Choroid plexus epithelial cell (primary cell): Measurements from ENCODE around the gene STK17B.

Experiments
- DNase-seq: peaks from one replicate; pipeline ENCODE4 v3.0.0-alpha.2; 2010; ENCODE audit warnings: low read depth
- H3K4me3 ChIP-seq: 2 replicates; pipeline ENCODE4 v1.5.1; 2011; ENCODE audit warnings: low read depth, mild to moderate bottlenecking, control low read depth, low read length, moderate library complexity
- CTCF ChIP-seq: conservative IDR thresholded peaks from 2 replicates; pipeline ENCODE4 v1.5.1; 2011; ENCODE audit warnings: low read depth, mild to moderate bottlenecking, control low read depth, inconsistent platforms, low read length, moderate library complexity

STK17B gene

GRCh38 chr2:196145256-196145655 is 26.1 kb downstream of the STK17B start:
- no peak for DNase-seq
- TF ChIP-seq CTCF, result no peak
- H3K4me3 ChIP-seq, result no peak overlapping the region

- no peak overlapping the region for H3K4me3 ChIP-seq
- DNase-seq, result no peak
- no peak for TF ChIP-seq CTCF
Measured at GRCh38 chr2:196144513-196145126, 26.8 kb downstream of the STK17B start.

GRCh38 chr2:196143730-196144131 is 27.6 kb downstream of the STK17B start:
- DNase-seq, result no peak
- no peak overlapping the region for H3K4me3 ChIP-seq
- no peak for TF ChIP-seq CTCF

GRCh38 chr2:196142825-196143224 is 28.6 kb downstream of the STK17B start:
- DNase-seq, result no peak
- no peak overlapping the region for H3K4me3 ChIP-seq
- TF ChIP-seq CTCF, result no peak

GRCh38 chr2:196140213-196140612 is 31.2 kb downstream of the STK17B start:
- TF ChIP-seq CTCF, result no peak
- no peak for DNase-seq
- H3K4me3 ChIP-seq, result no peak overlapping the region

- no peak overlapping the region for H3K4me3 ChIP-seq
- no peak for TF ChIP-seq CTCF
- no peak for DNase-seq
Measured at GRCh38 chr2:196137271-196137670, 34.1 kb downstream of the STK17B start.

GRCh38 chr2:196136151-196136550 is 35.2 kb downstream of the STK17B start:
- no peak for TF ChIP-seq CTCF
- DNase-seq, result no peak
- no peak overlapping the region for H3K4me3 ChIP-seq
